HG03280 (cell line): Measurements from ENCODE around the gene SFXN3.

Experiments
- ATAC-seq: cut with Tn5 transposase; IDR thresholded peaks from one replicate; pipeline ENCODE4 v1.9.1; 2021; ENCODE audit warnings: mild to moderate bottlenecking, moderate library complexity; ENCODE audit not compliant: unreplicated experiment

The SFXN3 gene

GRCh38 chr10:101054876-101055275 lies 23.8 kb downstream of the SFXN3 start:
- ATAC-seq = no peak

GRCh38 chr10:101055411-101055810 lies 24.4 kb downstream of the SFXN3 start:
- ATAC-seq = no peak

- ATAC-seq = no peak
Measured at GRCh38 chr10:101056365-101057151, 25.5 kb downstream of the SFXN3 start.

- peak; percentile 44 for ATAC-seq
Measured at GRCh38 chr10:101060036-101060950, 29.3 kb downstream of the SFXN3 start.

- ATAC-seq = peak; percentile 63
Measured at GRCh38 chr10:101060951-101061623, 30.1 kb downstream of the SFXN3 start.

GRCh38 chr10:101061624-101062231 lies 30.7 kb downstream of the SFXN3 start, which contains the start of gene KAZALD1:
Gene KAZALD1 (plus strand): TSS chr10:101061989. CDS start chr10:101062593, 604 bp downstream.
- ATAC-seq = no peak

- ATAC-seq = peak; percentile 32
Measured at GRCh38 chr10:101062232-101063049, 31.4 kb downstream of the SFXN3 start.

GRCh38 chr10:101063050-101063525 lies 32.1 kb downstream of the SFXN3 start:
- no peak for ATAC-seq

- no peak for ATAC-seq
Measured at GRCh38 chr10:101063548-101064414, 32.7 kb downstream of the SFXN3 start.

- no peak for ATAC-seq
Measured at GRCh38 chr10:101064415-101065030, 33.5 kb downstream of the SFXN3 start.

GRCh38 chr10:101065481-101066145 lies 34.6 kb downstream of the SFXN3 start:
- ATAC-seq = no peak

GRCh38 chr10:101066146-101066895 lies 35.3 kb downstream of the SFXN3 start:
- no peak for ATAC-seq

- ATAC-seq = no peak
Measured at GRCh38 chr10:101066896-101067355, 35.9 kb downstream of the SFXN3 start.

GRCh38 chr10:101067356-101068083 lies 36.5 kb downstream of the SFXN3 start:
- ATAC-seq = no peak

- ATAC-seq = no peak
Measured at GRCh38 chr10:101069441-101069840, 38.4 kb downstream of the SFXN3 start.

GRCh38 chr10:101070098-101070497 lies 39.1 kb downstream of the SFXN3 start:
- ATAC-seq = no peak
